Natural killer cell (primary cell): ENCODE results near the gene CCL5. TPM values are rescaled to one million over a fixed set of nuclear protein-coding genes. Genes with fewer than 3 reads are reported as not detected.

Source experiments
- ATAC-seq, 3 donors: fragments of 150-1000 bp in 2 of 3; fragments of 200-7000 bp in 1 of 3; cut with Tn5 transposase; 1 replicate in 1 of 3; 2 replicates in 2 of 3; pipeline ENCODE4 v1.10.0; 2021; ENCODE audit warnings: mild to moderate bottlenecking in 2 of 3, moderate library complexity in 2 of 3
- DNase-seq, 2 donors: peaks; one replicate each; pipeline versions ENCODE4 v3.0.0 to v3.0.0-alpha.2; 2013 to 2021; ENCODE audit warnings: mixed read lengths in 1 of 2
- H3K27ac ChIP-seq: one replicate; pipeline ENCODE4 v1.5.1; 2013; ENCODE audit warnings: mild to moderate bottlenecking, low read length
- H3K27me3 ChIP-seq: one replicate; pipeline ENCODE4 v1.6.1; 2013; ENCODE audit warnings: low read length; ENCODE audit not compliant: control insufficient read depth, insufficient read depth
- H3K36me3 ChIP-seq: one replicate; pipeline ENCODE4 v1.6.1; 2013; ENCODE audit warnings: low read length; ENCODE audit not compliant: control insufficient read depth, insufficient read depth
- H3K4me1 ChIP-seq: one replicate; pipeline ENCODE4 v1.6.1; 2013; ENCODE audit warnings: low read length; ENCODE audit not compliant: control insufficient read depth, insufficient read depth
- H3K4me3 ChIP-seq: one replicate; pipeline ENCODE4 v1.5.1; 2013; ENCODE audit warnings: low read length
- H3K9me3 ChIP-seq: one replicate; pipeline ENCODE4 v1.6.1; 2013; ENCODE audit warnings: low read length; ENCODE audit not compliant: control insufficient read depth, insufficient read depth
- H3K27ac Mint-ChIP-seq, 2 donors: one replicate each; pipeline ENCODE4 v1.8.0; 2022; ENCODE audit warnings: mild to moderate bottlenecking in 2 of 2, mixed read lengths in 2 of 2, moderate library complexity in 1 of 2
- H3K27me3 Mint-ChIP-seq, 2 donors: one replicate each; pipeline ENCODE4 v1.8.0; 2022; ENCODE audit warnings: low read depth in 2 of 2, mixed read lengths in 2 of 2
- H3K36me3 Mint-ChIP-seq: one replicate; pipeline ENCODE4 v1.8.0; 2022; ENCODE audit warnings: mixed read lengths
- H3K4me1 Mint-ChIP-seq, 2 donors: one replicate each; pipeline ENCODE4 v1.8.0; 2022; ENCODE audit warnings: mixed read lengths in 2 of 2
- H3K4me3 Mint-ChIP-seq: one replicate; pipeline ENCODE4 v1.8.0; 2022; ENCODE audit warnings: mild to moderate bottlenecking, moderate library complexity, mixed read lengths
- H3K9me3 Mint-ChIP-seq, 2 donors: one replicate each; pipeline ENCODE4 v1.8.0; 2022; ENCODE audit warnings: mixed read lengths in 2 of 2
- WGBS: methylation state at CpG from one replicate; pipeline ENCODE4 v1.1.7; 2013; ENCODE audit warnings: missing lambda C conversion rate; ENCODE audit not compliant: insufficient coverage; 5-methylcytosine and 5-hydroxymethylcytosine counted together
- intact Hi-C: fragments of 100-400 bp; cut with micrococcal nuclease; formaldehyde crosslinking; loops from one replicate; pipeline ENCODE4 v1.14.2; 2022
- total RNA-seq, 4 donors: library from RNA; stranded (reverse); fragments of 120-200 nt in 1 of 4; gene quantifications; one replicate each; pipeline versions ENCODE4 v1.2.3 to v1.2.4, GENCODE V29; 2013 to 2022
- TF ChIP-seq, protein P1 (sequence below): fragments of 200-600 bp; IDR thresholded peaks from one replicate; pipeline ENCODE4 v1.8.0; 2022; ENCODE audit warnings: antibody characterized with exemption

Gene CCL5
- total RNA-seq, 3 donors from 2014 or later (not counting 1 experiment from before 2014, with no cell fraction given), result 793 to 1,167 (median 825) TPM

DNA sequence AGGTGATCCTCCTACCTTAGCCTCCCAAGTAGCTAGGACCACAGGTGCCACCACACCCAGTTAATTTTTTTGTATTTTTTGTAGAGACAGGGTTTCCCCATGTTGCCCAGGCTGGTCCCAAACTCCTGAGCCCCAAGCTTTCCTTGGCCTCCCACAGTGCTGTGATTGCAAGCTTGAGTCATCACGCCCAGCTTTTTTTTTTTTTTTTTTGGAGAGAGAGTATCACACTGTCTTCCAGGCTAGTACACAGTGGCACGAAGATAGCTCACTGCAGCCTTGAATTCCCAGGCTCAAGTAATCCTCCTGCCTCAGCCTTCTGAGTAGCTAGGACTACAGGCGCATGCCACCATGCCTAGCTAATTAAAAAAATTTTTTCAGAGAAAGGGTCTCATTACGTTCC is 38.7 kb downstream of the CCL5 start:
- ATAC-seq, result no peak
- Mint-ChIP-seq H3K27me3 (no peaks in the 10 kb centered on the region), H3K4me3 (no peak overlapping the region), H3K4me1 (peaks cover 0 to 7% of the 10 kb centered on the region in 2 donors), H3K36me3 (peaks cover 25% of the 10 kb centered on the region), H3K27ac (peak overlapping the region; percentile 20 to 47), H3K9me3 (no peaks in the 10 kb centered on the region)
- no peaks in the 10 kb centered on the region for H3K27me3 ChIP-seq
- DNase-seq, result no peak
- H3K36me3 ChIP-seq, result peaks cover 84% of the 10 kb centered on the region
- no peak overlapping the region for H3K27ac ChIP-seq
- 93% methylated on average over 4 of the region's 4 CpGs for WGBS
- intact Hi-C loops, result no loop called here
- H3K9me3 ChIP-seq, result no peaks in the 10 kb centered on the region
- TF ChIP-seq, protein P1, sequence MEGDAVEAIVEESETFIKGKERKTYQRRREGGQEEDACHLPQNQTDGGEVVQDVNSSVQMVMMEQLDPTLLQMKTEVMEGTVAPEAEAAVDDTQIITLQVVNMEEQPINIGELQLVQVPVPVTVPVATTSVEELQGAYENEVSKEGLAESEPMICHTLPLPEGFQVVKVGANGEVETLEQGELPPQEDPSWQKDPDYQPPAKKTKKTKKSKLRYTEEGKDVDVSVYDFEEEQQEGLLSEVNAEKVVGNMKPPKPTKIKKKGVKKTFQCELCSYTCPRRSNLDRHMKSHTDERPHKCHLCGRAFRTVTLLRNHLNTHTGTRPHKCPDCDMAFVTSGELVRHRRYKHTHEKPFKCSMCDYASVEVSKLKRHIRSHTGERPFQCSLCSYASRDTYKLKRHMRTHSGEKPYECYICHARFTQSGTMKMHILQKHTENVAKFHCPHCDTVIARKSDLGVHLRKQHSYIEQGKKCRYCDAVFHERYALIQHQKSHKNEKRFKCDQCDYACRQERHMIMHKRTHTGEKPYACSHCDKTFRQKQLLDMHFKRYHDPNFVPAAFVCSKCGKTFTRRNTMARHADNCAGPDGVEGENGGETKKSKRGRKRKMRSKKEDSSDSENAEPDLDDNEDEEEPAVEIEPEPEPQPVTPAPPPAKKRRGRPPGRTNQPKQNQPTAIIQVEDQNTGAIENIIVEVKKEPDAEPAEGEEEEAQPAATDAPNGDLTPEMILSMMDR, result no peak
- no peaks in the 10 kb centered on the region for H3K4me1 ChIP-seq
- no peak overlapping the region for H3K4me3 ChIP-seq

DNA sequence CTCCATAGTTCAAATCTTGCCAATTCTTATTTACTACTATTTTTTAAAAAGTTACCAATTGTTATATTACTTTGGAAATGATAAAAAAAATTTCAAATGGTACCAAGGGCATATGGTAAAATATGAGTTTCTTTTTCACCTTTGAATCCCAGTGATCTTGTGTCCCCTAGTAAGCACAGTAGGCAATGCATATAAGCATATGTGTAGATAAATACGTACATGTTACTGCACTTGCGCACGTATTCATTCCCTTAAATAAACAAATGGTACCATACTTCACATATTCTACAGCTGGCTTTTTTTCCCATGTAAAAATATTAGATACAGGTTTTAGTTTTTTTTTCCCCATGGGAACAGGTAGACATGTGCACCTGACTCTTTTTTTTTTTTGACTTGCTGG is 39.1 kb downstream of the CCL5 start:
- Mint-ChIP-seq H3K27me3 (no peaks in the 10 kb centered on the region), H3K4me1 (peaks cover 0 to 7% of the 10 kb centered on the region in 2 donors), H3K4me3 (no peak overlapping the region), H3K9me3 (no peaks in the 10 kb centered on the region), H3K27ac (peak overlapping the region in 1 of 2 donors; percentile 51), H3K36me3 (peaks cover 29% of the 10 kb centered on the region)
- Histone ChIP-seq H3K4me3 (no peak overlapping the region), H3K27ac (no peak overlapping the region), H3K27me3 (no peaks in the 10 kb centered on the region), H3K4me1 (no peaks in the 10 kb centered on the region), H3K36me3 (peaks cover 84% of the 10 kb centered on the region), H3K9me3 (no peaks in the 10 kb centered on the region)
- intact Hi-C loops, result no loop called here
- TF ChIP-seq, protein P1, result no peak
- no peak for ATAC-seq
- no peak for DNase-seq
- WGBS, result no CpG with 5 or more reads among the region's 3 CpGs

DNA sequence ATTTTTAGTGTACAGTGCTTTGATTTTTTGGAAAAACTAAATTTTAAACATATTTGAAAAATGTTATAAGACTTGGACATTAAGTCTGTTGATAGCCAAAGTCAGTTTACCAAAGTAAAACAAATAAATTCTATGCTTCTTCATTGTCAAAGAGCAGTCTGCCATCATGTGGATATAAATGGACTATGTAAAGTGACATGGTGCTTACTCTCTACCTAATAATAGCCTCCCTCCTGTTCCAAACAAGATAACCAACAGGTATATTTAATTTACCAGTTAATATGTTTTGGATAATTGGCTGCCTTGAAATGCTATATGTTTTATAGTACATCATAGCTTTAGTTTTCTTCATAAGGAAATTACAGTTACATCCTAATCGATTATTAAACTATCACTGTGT is 55.0 kb downstream of the CCL5 start:
- WGBS, result no CpG with 5 or more reads among the region's 1 CpG
- no peak overlapping the region for H3K4me3 ChIP-seq
- Mint-ChIP-seq H3K4me3 (no peak overlapping the region), H3K27me3 (no peaks in the 10 kb centered on the region), H3K4me1 (peaks cover 11 to 17% of the 10 kb centered on the region in 2 donors), H3K36me3 (peaks cover 16% of the 10 kb centered on the region), H3K9me3 (no peaks in the 10 kb centered on the region), H3K27ac (no peak overlapping the region)
- intact Hi-C loops, result no loop called here
- no peak for ATAC-seq
- H3K27me3 ChIP-seq, result no peaks in the 10 kb centered on the region
- DNase-seq, result no peak
- TF ChIP-seq, protein P1, result no peak
- no peaks in the 10 kb centered on the region for H3K4me1 ChIP-seq
- H3K36me3 ChIP-seq, result peaks cover 63% of the 10 kb centered on the region
- H3K27ac ChIP-seq, result no peak overlapping the region
- no peaks in the 10 kb centered on the region for H3K9me3 ChIP-seq

Other genes starting within 250 kb of the CCL5 start
- gene RASL10B, start 148.7 kb downstream of the CCL5 start, total RNA-seq, result under 1 TPM in 1 of 3 donors, not detected in 2; 0.07 TPM
- under 1 TPM in 1 of 3 donors, not detected in 2; 0.23 TPM for gene GAS2L2, start 127.1 kb downstream of the CCL5 start, total RNA-seq
- gene C17orf50, start 119.5 kb downstream of the CCL5 start, total RNA-seq, result not detected
- gene MMP28, start 84.7 kb downstream of the CCL5 start, total RNA-seq, result 1 to 10 TPM in 1 of 3 donors, not detected in 2; 1.1 TPM
- gene TAF15, start 70.9 kb downstream of the CCL5 start, total RNA-seq, result 100 to 1,000 TPM; 214 to 253 (median 214) TPM
- 10 to 100 TPM in 2 of 3 donors, 1 to 10 TPM in 1; 10.0 to 24.1 (median 15.1) TPM for gene HEATR9, start 11.5 kb downstream of the CCL5 start, total RNA-seq
- gene RDM1, start 50.4 kb upstream of the CCL5 start, total RNA-seq, result under 1 TPM; 0.48 to 1.00 (median 0.61) TPM
- not detected for gene LYZL6, start 63.4 kb upstream of the CCL5 start, total RNA-seq
- not detected for gene CCL16, start 101.1 kb upstream of the CCL5 start, total RNA-seq
- not detected for gene CCL14, start 106.4 kb upstream of the CCL5 start, total RNA-seq
- gene CCL15, start 121.2 kb upstream of the CCL5 start, total RNA-seq, result not detected
- under 1 TPM in 2 of 3 donors, not detected in 1; 0.68 to 0.80 TPM for gene CCL23, start 137.6 kb upstream of the CCL5 start, total RNA-seq
- under 1 TPM in 2 of 3 donors, not detected in 1; 0.54 to 0.55 TPM for gene CCL18, start 183.9 kb upstream of the CCL5 start, total RNA-seq
- gene CCL3, start 209.8 kb upstream of the CCL5 start, total RNA-seq, result 100 to 1,000 TPM; 381 to 547 (median 450) TPM
- gene CCL4, start 223.5 kb upstream of the CCL5 start, total RNA-seq, result 100 to 1,000 TPM; 360 to 532 (median 476) TPM